Peyer's patch (tissue), 4 donors: ENCODE results near the gene ADAMTSL2.

ENCODE experiments used
- CTCF ChIP-seq, 6 experiments: fragments of 450-650 bp in 4 of 6; fragments of 200-600 bp in 2 of 6; sonication (generic) in 1 of 6; IDR thresholded peaks; one replicate each; pipeline ENCODE4 v1.5.1; 2017 to 2019; ENCODE audit warnings: antibody characterized with exemption in 6 of 6, mild to moderate bottlenecking in 3 of 6, moderate library complexity in 1 of 6
- POLR2A ChIP-seq, 2 donors: fragments of 450-650 bp; IDR thresholded peaks; one replicate each; pipeline ENCODE4 v1.5.1; 2017; ENCODE audit warnings: antibody characterized with exemption in 2 of 2, mild to moderate bottlenecking in 2 of 2, moderate library complexity in 2 of 2

GRCh38 chr9:133505901-133506652, 28.4 kb upstream of the ADAMTSL2 start:
- TF ChIP-seq POLR2A (IDR thresholded peaks at IDR 0.05) (no peak), CTCF (IDR thresholded peaks at IDR 0.05) (no peak)
